ENCODE results near the gene LHFPL2. TPM values are rescaled to one million over a fixed set of nuclear protein-coding genes. Genes with fewer than 3 reads are reported as not detected.
A peak's percentile ranks its signal among the peaks of the same experiment; 100 is the strongest.

The LHFPL2 gene
- total and polyA plus RNA-seq, 2 of the 4 experiments (the other 2 are of a cell fraction): 6.5 to 11.3 TPM

GRCh38 chr5:78518365-78519197 is 130.0 kb downstream of the LHFPL2 start (continued):
- TF ChIP-seq ELK1 (IDR thresholded peaks at IDR 0.05; ENCODE audit: borderline replicate concordance, low read depth, low read length) (no peak), POLR2A (IDR thresholded peaks at IDR 0.05; ENCODE audit: low read depth, low read length) (peak; percentile 41)

GRCh38 chr5:78515670-78516069 is 132.9 kb downstream of the LHFPL2 start:
- H3K27ac ChIP-seq (ENCODE audit: insufficient read depth, low read length): no peak overlapping the region
- H3K36me3 ChIP-seq (ENCODE audit: control insufficient read depth, insufficient read depth, low read length): peaks cover 4% of the 10 kb centered on the region; the same call in 1 of the 2 replicates
- H3K23ac ChIP-seq (ENCODE audit: low read depth, low read length): 0 out of 2 replicates have a peak overlapping the region, but pooled peaks have one; percentile 7
- dilution Hi-C loops (cut with HindIII; ENCODE audit: low sequenced_read_pairs, unreplicated experiment): no loop called here
- DNase-seq (no peak), ATAC-seq (ENCODE audit: low read depth) (no peak)
- no peak overlapping the region for H2BK20ac ChIP-seq (ENCODE audit: low read depth, low read length)
- in situ Hi-C loops (cut with MboI; ENCODE audit: low sequenced_read_pairs): no loop called here
- no peaks in the 10 kb centered on the region for H3K9me3 ChIP-seq (ENCODE audit: control insufficient read depth, insufficient read depth, low read length)
- WGBS, 2 experiments (ENCODE audit: extremely low coverage in 2 of 2, insufficient read length in 1 of 2): 75% methylated on average over 2 of the region's 3 CpGs; no CpG with 5 or more reads in 1 of the 2 experiments
- H2BK120ac ChIP-seq (ENCODE audit: low read depth, low read length): no peak overlapping the region
- ChIA-PET CTCF (no interaction called here), POLR2A (ENCODE audit: unreplicated experiment) (no interaction called here)
- H4K20me1 ChIP-seq (ENCODE audit: insufficient read depth, low read length): peaks cover 12% of the 10 kb centered on the region; the same call in 1 of the 2 replicates
- no peak overlapping the region for H4K5ac ChIP-seq (ENCODE audit: low read depth, low read length)
- 0 out of 2 replicates have a peak overlapping the region, but pooled peaks have one; percentile 4 for H3K18ac ChIP-seq (ENCODE audit: low read depth, low read length)
- H2BK15ac ChIP-seq (ENCODE audit: low read depth, low read length): no peak overlapping the region; the same call in 2 of the 3 replicates
- H4K8ac ChIP-seq (ENCODE audit: low read depth in 2 of 2, low read length in 2 of 2): no peak overlapping the region
- BruUV-seq (replicated peaks): no TSS peak
- intact Hi-C loops (cut with micrococcal nuclease): no loop called here
- H4K91ac ChIP-seq (ENCODE audit: insufficient read depth, low read depth, low read length): no peak overlapping the region; the same call in 1 of the 2 replicates
- H2BK5ac ChIP-seq (ENCODE audit: low read depth, low read length, poor library complexity, severe bottlenecking): no peak overlapping the region
- H3K4me1 ChIP-seq (ENCODE audit: control insufficient read depth, insufficient read depth, low read length): peaks cover 18% of the 10 kb centered on the region
- no peak overlapping the region for H3K4me2 ChIP-seq (ENCODE audit: low read depth, low read length)
- no peak overlapping the region for H3K56ac ChIP-seq (ENCODE audit: extremely low read depth, insufficient read depth, low read length)
- no peak overlapping the region for H3K4me3 ChIP-seq (ENCODE audit: insufficient read depth, low read depth, low read length)
- peak overlapping the region; percentile 8; the same call in 1 of the 2 replicates for H2AK5ac ChIP-seq (ENCODE audit: low read depth, low read length)
- no peak overlapping the region for H3K9ac ChIP-seq (ENCODE audit: low read depth, low read length)
- H2AFZ ChIP-seq (replicated peaks; ENCODE audit: low read length, poor library complexity): no peak overlapping the region
- peaks cover 21% of the 10 kb centered on the region for H3K9me1 ChIP-seq (ENCODE audit: insufficient read depth, low read length)
- no peak overlapping the region for H2AK9ac ChIP-seq (replicated peaks; ENCODE audit: low read depth, low read length, poor library complexity)
- H3K27me3 ChIP-seq (ENCODE audit: control insufficient read depth, insufficient read depth, low read length): no peaks in the 10 kb centered on the region
- no peak overlapping the region for H3K14ac ChIP-seq (replicated peaks; ENCODE audit: low read depth, low read length)
- 0 out of 2 replicates have a peak overlapping the region, but pooled peaks have one; percentile 13 for H3K4ac ChIP-seq (ENCODE audit: low read depth, low read length)
- peaks cover 24 to 43% of the 10 kb centered on the region in 2 experiments for H3K79me1 ChIP-seq (ENCODE audit: low read depth in 1 of 2, low read length in 2 of 2)
- no peak for TF ChIP-seq USF2 (IDR thresholded peaks at IDR 0.05; ENCODE audit: low read depth, low read length)
- no peak for TF ChIP-seq POLR2A (IDR thresholded peaks at IDR 0.05; ENCODE audit: low read depth, low read length)
- TF ChIP-seq MAFK (IDR thresholded peaks at IDR 0.05; ENCODE audit: low read depth, low read length): no peak
- no peak for TF ChIP-seq SMC3 (IDR thresholded peaks at IDR 0.05; ENCODE audit: low read depth, low read length)
- TF ChIP-seq FOS (IDR thresholded peaks at IDR 0.05; ENCODE audit: low read depth, low read length): no peak
- TF ChIP-seq RCOR1 (IDR thresholded peaks at IDR 0.05; ENCODE audit: insufficient replicate concordance, low read length): no peak
- no peak for TF ChIP-seq CTCF (conservative IDR thresholded peaks at IDR 0.05; ENCODE audit: low read depth, low read length)
- no peak for TF ChIP-seq ELK1 (IDR thresholded peaks at IDR 0.05; ENCODE audit: borderline replicate concordance, low read depth, low read length)
- no peak for TF ChIP-seq CEBPB (IDR thresholded peaks at IDR 0.05; ENCODE audit: low read depth, low read length)

Data from IMR-90 (cell line).